ENCODE measurements around the gene NUDT16.

- TF ChIP-seq, protein P1, sequence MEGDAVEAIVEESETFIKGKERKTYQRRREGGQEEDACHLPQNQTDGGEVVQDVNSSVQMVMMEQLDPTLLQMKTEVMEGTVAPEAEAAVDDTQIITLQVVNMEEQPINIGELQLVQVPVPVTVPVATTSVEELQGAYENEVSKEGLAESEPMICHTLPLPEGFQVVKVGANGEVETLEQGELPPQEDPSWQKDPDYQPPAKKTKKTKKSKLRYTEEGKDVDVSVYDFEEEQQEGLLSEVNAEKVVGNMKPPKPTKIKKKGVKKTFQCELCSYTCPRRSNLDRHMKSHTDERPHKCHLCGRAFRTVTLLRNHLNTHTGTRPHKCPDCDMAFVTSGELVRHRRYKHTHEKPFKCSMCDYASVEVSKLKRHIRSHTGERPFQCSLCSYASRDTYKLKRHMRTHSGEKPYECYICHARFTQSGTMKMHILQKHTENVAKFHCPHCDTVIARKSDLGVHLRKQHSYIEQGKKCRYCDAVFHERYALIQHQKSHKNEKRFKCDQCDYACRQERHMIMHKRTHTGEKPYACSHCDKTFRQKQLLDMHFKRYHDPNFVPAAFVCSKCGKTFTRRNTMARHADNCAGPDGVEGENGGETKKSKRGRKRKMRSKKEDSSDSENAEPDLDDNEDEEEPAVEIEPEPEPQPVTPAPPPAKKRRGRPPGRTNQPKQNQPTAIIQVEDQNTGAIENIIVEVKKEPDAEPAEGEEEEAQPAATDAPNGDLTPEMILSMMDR (IDR thresholded peaks at IDR 0.05): no peak
- TF ChIP-seq POLR2AphosphoS5 (IDR thresholded peaks at IDR 0.05) (no peak), POLR2A (IDR thresholded peaks at IDR 0.05) (no peak)
These were observed 31.6 kb upstream of the NUDT16 start for GRCh38 chr3:131349946-131350347.

All from suprapubic skin (tissue), 4 donors.